GM12878 (cell line): ENCODE data around the gene SF3B2. TPM values are rescaled to one million over a fixed set of nuclear protein-coding genes. Genes with fewer than 3 reads are reported as not detected.

ENCODE experiments used
- ATAC-seq: fragments of 200-7000 bp; cut with Tn5 transposase; 3 replicates; pipeline ENCODE4 v1.9.1; 2020; ENCODE audit warnings: mild to moderate bottlenecking, moderate library complexity
- BruUV-seq: library from RNA; stranded (reverse); fragments of 400-500 nt; replicated peaks from 2 replicates; lab custom pipeline; 2021; lab: Mats Ljungman, UMichigan
- CTCF ChIA-PET: fragments of 300-600 bp; sonication (Branson Sonifier 250); formaldehyde crosslinking; extraction: SDS; loops from one replicate; lab custom pipeline; 2021; ENCODE audit warnings: inconsistent platforms; lab: Yijun Ruan, JAX
- POLR2A ChIA-PET: fragments of 350-600 bp; formaldehyde crosslinking; extraction: SDS; loops from one replicate; lab custom pipeline; 2021; ENCODE audit warnings: inconsistent platforms; lab: Charles Lee
- RAD21 ChIA-PET: fragments of 300-600 bp; sonication (Branson Sonifier 250); formaldehyde crosslinking; loops from one replicate; lab custom pipeline; 2023; ENCODE audit warnings: antibody characterized with exemption; ENCODE audit not compliant: unreplicated experiment; lab: Charles Lee
- SMC1A ChIA-PET: fragments of 300-600 bp; sonication (Branson Sonifier 250); formaldehyde crosslinking; loops from one replicate; lab custom pipeline; 2023; ENCODE audit not compliant: unreplicated experiment, uncharacterized antibody; lab: Charles Lee
- DNase-seq: peaks from one replicate; pipeline ENCODE4 v3.0.0-alpha.2; 2011; ENCODE audit warnings: low read depth, low spot score
- FAIRE-seq: peaks from 3 replicates; lab custom pipeline; 2011; peaks lifted over from hg19 to GRCh38; lab: Jason Lieb, UNC
- H2AFZ ChIP-seq: 2 replicates; pipeline ENCODE4 v1.6.0; 2011; ENCODE audit warnings: low read depth, low read length, control low read depth; ENCODE audit not compliant: control insufficient read depth
- H3K27ac ChIP-seq: 2 replicates; pipeline ENCODE4 v1.5.1; 2011; ENCODE audit warnings: control low read depth; ENCODE audit not compliant: control insufficient read depth, insufficient read depth
- H3K27me3 ChIP-seq, 2 experiments: replicated peaks in 1 of 2; 2 replicates each; pipeline versions ENCODE4 v1.6.0 to v1.6.1; 2011; ENCODE audit warnings: low read length in 1 of 2; ENCODE audit not compliant: control insufficient read depth in 2 of 2, insufficient read depth in 2 of 2
- H3K36me3 ChIP-seq, 2 experiments: 2 replicates each; pipeline ENCODE4 v1.5.1; 2011; ENCODE audit warnings: low read length in 1 of 2; ENCODE audit not compliant: control insufficient read depth in 2 of 2, insufficient read depth in 2 of 2
- H3K4me1 ChIP-seq: 2 replicates; pipeline ENCODE4 v1.6.1; 2011; ENCODE audit warnings: mild to moderate bottlenecking, low read length, moderate library complexity, mixed read lengths; ENCODE audit not compliant: control insufficient read depth, insufficient read depth
- H3K4me2 ChIP-seq: 2 replicates; pipeline ENCODE4 v1.6.0; 2011; ENCODE audit warnings: control low read depth; ENCODE audit not compliant: control insufficient read depth, insufficient read depth
- H3K4me3 ChIP-seq: fragments of 200-600 bp; sonication (generic); 2 replicates; pipeline ENCODE4 v1.5.1; 2016
- H3K79me2 ChIP-seq: 2 replicates; pipeline ENCODE4 v1.6.0; 2011; ENCODE audit warnings: low read length; ENCODE audit not compliant: control insufficient read depth, insufficient read depth
- H3K9ac ChIP-seq: 2 replicates; pipeline ENCODE4 v1.8.0; 2011; ENCODE audit warnings: low read length, control low read depth, mixed read lengths; ENCODE audit not compliant: control insufficient read depth, insufficient read depth
- H3K9me3 ChIP-seq: replicated peaks from 3 replicates; pipeline ENCODE4 v1.5.1; 2011; ENCODE audit warnings: mild to moderate bottlenecking, low read length; ENCODE audit not compliant: control insufficient read depth, insufficient read depth
- H4K20me1 ChIP-seq: 2 replicates; pipeline ENCODE4 v1.6.0; 2011; ENCODE audit not compliant: control insufficient read depth, insufficient read depth
- SMC3 ChIP-seq: IDR thresholded peaks from 2 replicates; pipeline ENCODE4 v1.6.1; 2011; ENCODE audit warnings: low read length, improper control_type of control experiment, borderline replicate concordance
- WGBS: methylation state at CpG from one replicate; pipeline ENCODE4 v1.1.6; 2016; ENCODE audit warnings: low lambda C conversion rate; ENCODE audit not compliant: insufficient replicate concordance, insufficient coverage; ENCODE audit errors: missing lambda C conversion rate; 5-methylcytosine and 5-hydroxymethylcytosine counted together
- in situ Hi-C: fragments of 300-500 bp; cut with MboI; formaldehyde crosslinking; loops from 9 replicates; pipeline ENCODE4 v1.14.3; 2018; ENCODE audit warnings: mixed read lengths
- intact Hi-C: fragments of 100-400 bp; cut with micrococcal nuclease; formaldehyde crosslinking; loops from one replicate; pipeline ENCODE4 v1.14.2; 2022; ENCODE audit not compliant: unreplicated experiment
- polyA plus RNA-seq, 11 experiments: library from polyadenylated mRNA; depleted of rRNA in 4 of 11; unstranded in 6 of 11; stranded (reverse) in 5 of 11; fragments of >200 nt; fragmentation: Nextera tagmentation in 4 of 11; fragmentation: Illumina TruSeq in 1 of 11; extraction: Ambion mirVana in 4 of 11; extraction: Trizol in 1 of 11; gene quantifications; 1 replicate in 1 of 11; 2 replicates in 10 of 11; pipeline versions ENCODE4 v1.2.1 to v1.2.3, GENCODE V29; 2011 to 2016; ENCODE audit warnings: inconsistent platforms in 2 of 11, missing spikeins in 2 of 11, low read depth in 1 of 11
- total RNA-seq, 4 experiments: library from RNA; depleted of rRNA in 3 of 4; stranded (reverse); fragments of >200 nt in 3 of 4; fragmentation: Illumina TruSeq in 1 of 4; extraction: Trizol in 1 of 4; gene quantifications; 2 replicates each; pipeline versions ENCODE4 v1.2.1 to v1.2.3, GENCODE V29; 2013 to 2021
- TF ChIP-seq, protein P1 (sequence below): IDR thresholded peaks from 2 replicates; pipeline ENCODE4 v1.6.1; 2011; ENCODE audit warnings: borderline replicate concordance, low read depth, mild to moderate bottlenecking, moderate library complexity, low read length; ENCODE audit not compliant: insufficient read depth, poor library complexity, severe bottlenecking
- TF ChIP-seq, protein P2 (sequence below): fragments of 450-650 bp; IDR thresholded peaks from 2 replicates; pipeline ENCODE4 v1.6.1; 2017; ENCODE audit warnings: mild to moderate bottlenecking

SF3B2 gene
- total and polyA plus RNA-seq, 10 of the 15 experiments (the other 5 are each of a cell fraction or from before 2014, with no cell fraction given), result 56.3 to 245 (median 144) TPM

DNA sequence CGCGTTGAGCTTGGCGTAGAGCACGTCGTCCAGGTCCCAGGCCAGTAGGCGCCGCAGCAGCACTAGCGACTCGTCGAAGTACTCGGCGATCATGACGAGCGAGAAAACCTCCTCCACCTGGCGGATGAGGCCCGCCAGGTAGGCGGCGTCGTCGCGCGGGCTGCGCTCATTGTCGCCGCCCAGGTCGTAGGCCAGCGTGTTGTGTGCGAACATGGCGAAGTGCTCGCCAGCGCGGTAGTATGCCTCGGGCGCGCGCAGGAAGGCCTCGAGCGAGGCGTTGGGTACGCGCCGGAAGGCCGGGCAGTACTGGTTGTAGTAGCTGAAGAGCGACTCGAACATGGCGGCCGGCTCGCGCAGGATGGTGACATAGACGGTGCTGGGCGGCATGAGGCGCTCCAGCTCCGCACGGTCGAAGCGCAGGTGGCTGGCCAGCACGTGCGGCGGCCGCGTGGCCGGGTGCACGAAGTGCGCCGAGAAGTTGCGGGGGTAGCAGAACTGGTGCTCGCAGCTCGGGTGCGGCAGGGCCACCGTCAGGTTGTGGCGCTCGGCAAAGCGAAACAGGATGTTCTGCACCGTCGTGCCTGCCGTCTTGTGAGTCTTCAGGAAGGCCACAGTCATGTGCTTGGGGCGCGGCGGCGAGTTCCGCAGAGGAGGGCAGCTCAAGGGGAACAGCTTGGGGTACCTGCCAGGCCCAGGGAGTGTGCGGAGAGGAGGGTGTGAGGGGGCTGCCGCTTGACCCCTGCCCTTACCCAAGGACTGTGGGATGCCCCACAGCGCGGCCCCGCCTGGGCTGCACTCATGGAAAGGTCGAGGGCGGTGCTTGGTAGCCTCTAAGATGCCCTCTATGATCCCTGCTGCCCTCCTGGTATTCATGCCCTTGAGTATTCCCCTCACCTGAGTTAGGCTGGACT, 8.9 kb upstream of the SF3B2 start:
- Histone ChIP-seq H3K4me1 (peaks cover 2% of the 10 kb centered on the region; the same call in 1 of the 2 replicates), H3K4me2 (no peak overlapping the region), H3K79me2 (no peaks in the 10 kb centered on the region), H3K4me3 (no peak overlapping the region), H4K20me1 (no peaks in the 10 kb centered on the region), H3K9ac (no peak overlapping the region), H3K27ac (no peak overlapping the region), H2AFZ (no peak overlapping the region), H3K36me3 (no peaks in the 10 kb centered on the region), H3K27me3 (no peaks in the 10 kb centered on the region), H3K9me3 (no peaks in the 10 kb centered on the region)
- TF ChIP-seq, protein P1, sequence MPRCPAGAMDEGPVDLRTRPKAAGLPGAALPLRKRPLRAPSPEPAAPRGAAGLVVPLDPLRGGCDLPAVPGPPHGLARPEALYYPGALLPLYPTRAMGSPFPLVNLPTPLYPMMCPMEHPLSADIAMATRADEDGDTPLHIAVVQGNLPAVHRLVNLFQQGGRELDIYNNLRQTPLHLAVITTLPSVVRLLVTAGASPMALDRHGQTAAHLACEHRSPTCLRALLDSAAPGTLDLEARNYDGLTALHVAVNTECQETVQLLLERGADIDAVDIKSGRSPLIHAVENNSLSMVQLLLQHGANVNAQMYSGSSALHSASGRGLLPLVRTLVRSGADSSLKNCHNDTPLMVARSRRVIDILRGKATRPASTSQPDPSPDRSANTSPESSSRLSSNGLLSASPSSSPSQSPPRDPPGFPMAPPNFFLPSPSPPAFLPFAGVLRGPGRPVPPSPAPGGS, result peak; percentile 98
- TF ChIP-seq SMC3, result no peak
- TF ChIP-seq, protein P2, sequence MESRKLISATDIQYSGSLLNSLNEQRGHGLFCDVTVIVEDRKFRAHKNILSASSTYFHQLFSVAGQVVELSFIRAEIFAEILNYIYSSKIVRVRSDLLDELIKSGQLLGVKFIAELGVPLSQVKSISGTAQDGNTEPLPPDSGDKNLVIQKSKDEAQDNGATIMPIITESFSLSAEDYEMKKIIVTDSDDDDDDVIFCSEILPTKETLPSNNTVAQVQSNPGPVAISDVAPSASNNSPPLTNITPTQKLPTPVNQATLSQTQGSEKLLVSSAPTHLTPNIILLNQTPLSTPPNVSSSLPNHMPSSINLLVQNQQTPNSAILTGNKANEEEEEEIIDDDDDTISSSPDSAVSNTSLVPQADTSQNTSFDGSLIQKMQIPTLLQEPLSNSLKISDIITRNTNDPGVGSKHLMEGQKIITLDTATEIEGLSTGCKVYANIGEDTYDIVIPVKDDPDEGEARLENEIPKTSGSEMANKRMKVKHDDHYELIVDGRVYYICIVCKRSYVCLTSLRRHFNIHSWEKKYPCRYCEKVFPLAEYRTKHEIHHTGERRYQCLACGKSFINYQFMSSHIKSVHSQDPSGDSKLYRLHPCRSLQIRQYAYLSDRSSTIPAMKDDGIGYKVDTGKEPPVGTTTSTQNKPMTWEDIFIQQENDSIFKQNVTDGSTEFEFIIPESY, result no peak
- ChIA-PET CTCF (interaction anchor here (1.3 to 5.0 kb wide), 6 partner anchors 11 to 331 kb away, joined by 5 to 71 read pairs (median 38); partner anchors contain the start of genes CATSPER1, KAT5, PACS1 and SF3B2), POLR2A (interaction anchor here (0.9 to 1.8 kb wide), 3 partner anchors 11 to 25 kb away, joined by 3 to 6 read pairs (median 3); no protein-coding TSS in a partner anchor), RAD21 (no interaction called here), SMC1A (interaction anchor here (0.7 to 2.8 kb wide), 6 partner anchors 17 to 93 kb away, joined by 3 to 16 read pairs (median 8); partner anchors contain the start of gene CATSPER1)
- no TSS peak for BruUV-seq
- DNase-seq (no peak), ATAC-seq (no peak), FAIRE-seq (no peak)
- intact Hi-C loops (no loop called here), in situ Hi-C loops (no loop called here)
- WGBS, result 91% methylated on average over 71 of the region's 88 CpGs
